Vagina (tissue), 2 donors: ENCODE results near the gene TAF1B. TPM values are rescaled to one million over a fixed set of nuclear protein-coding genes. Genes with fewer than 3 reads are reported as not detected.

ENCODE experiments used
- DNase-seq, 2 donors: peaks; one replicate each; pipeline ENCODE4 v3.0.0-alpha.2; 2017; ENCODE audit errors: extremely low spot score in 2 of 2
- H3K27ac ChIP-seq: fragments of 200-600 bp; sonication (generic); one replicate; pipeline ENCODE4 v1.5.1; 2019
- H3K27me3 ChIP-seq: fragments of 200-600 bp; sonication (generic); one replicate; pipeline ENCODE4 v1.5.1; 2019
- H3K36me3 ChIP-seq, 2 donors: fragments of 200-600 bp; sonication (generic); one replicate each; pipeline ENCODE4 v1.5.1; 2017 to 2019
- H3K4me1 ChIP-seq: fragments of 200-600 bp; sonication (generic); one replicate; pipeline ENCODE4 v1.5.1; 2019
- H3K4me3 ChIP-seq, 2 donors: fragments of 200-600 bp; sonication (generic); 1 replicate in 1 of 2; 2 replicates in 1 of 2; pipeline ENCODE4 v1.5.1; 2016 to 2019
- H3K9me3 ChIP-seq: fragments of 200-600 bp; sonication (generic); one replicate; pipeline ENCODE4 v1.5.1; 2019
- POLR2A ChIP-seq, 2 donors: fragments of 450-650 bp; IDR thresholded peaks; one replicate each; pipeline ENCODE4 v1.6.1; 2017; ENCODE audit warnings: antibody characterized with exemption in 2 of 2, mild to moderate bottlenecking in 2 of 2, moderate library complexity in 2 of 2
- POLR2AphosphoS5 ChIP-seq, 2 donors: sonication (generic); formaldehyde crosslinking; IDR thresholded peaks; one replicate each; pipeline ENCODE4 v1.9.0; 2017; ENCODE audit warnings: antibody characterized with exemption in 2 of 2, mild to moderate bottlenecking in 2 of 2, low read depth in 1 of 2; ENCODE audit not compliant: insufficient read depth in 1 of 2
- intact Hi-C: fragments of 100-400 bp; cut with DNase I; formaldehyde crosslinking; loops from one replicate; pipeline ENCODE4 v1.15.1; 2023
- total RNA-seq: library from RNA; depleted of rRNA; stranded (reverse); fragments of >200 nt; gene quantifications from one replicate; pipeline ENCODE4 v1.2.3, GENCODE V29; 2016
- TF ChIP-seq, protein P1 (sequence below), 3 experiments: fragments of 450-650 bp in 2 of 3; fragments of 200-600 bp in 1 of 3; sonication (generic) in 1 of 3; IDR thresholded peaks; one replicate each; pipeline ENCODE4 v1.5.1; 2017 to 2019; ENCODE audit warnings: antibody characterized with exemption in 3 of 3, mild to moderate bottlenecking in 2 of 3, moderate library complexity in 2 of 3

The TAF1B gene
- total RNA-seq, 1 donor from 2014 or later: 20.1 TPM

DNA sequence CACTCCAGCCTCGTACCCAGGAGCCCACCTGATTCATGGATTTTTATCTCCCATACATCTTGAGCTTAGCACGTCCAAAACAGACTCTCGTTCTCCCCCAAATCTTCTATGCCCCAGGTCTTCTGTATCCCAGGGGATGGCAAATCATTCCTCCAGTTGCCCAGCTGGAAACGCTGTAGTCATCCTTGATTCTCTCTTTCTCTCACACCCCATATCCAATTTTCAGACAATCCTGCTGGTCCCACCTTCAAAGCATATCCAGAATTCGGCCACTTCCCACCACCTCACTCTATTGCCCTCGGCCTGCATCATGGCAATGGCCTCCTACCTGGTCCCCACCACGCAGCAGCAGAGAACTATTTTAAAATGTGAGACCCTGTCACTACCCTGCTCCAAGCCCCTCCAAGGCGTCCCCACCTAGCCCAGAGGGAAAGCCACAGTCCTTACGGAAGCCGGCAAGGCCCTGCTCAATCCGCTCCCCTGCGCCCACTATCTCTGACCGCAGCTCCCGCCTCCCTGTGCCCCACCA is 106.8 kb downstream of the TAF1B start:
- intact Hi-C loops: no loop called here
- no peaks in the 10 kb centered on the region for H3K9me3 ChIP-seq
- no peaks in the 10 kb centered on the region for H3K36me3 ChIP-seq
- TF ChIP-seq POLR2AphosphoS5 (IDR thresholded peaks at IDR 0.05; ENCODE audit: insufficient read depth in 1 of 2, low read depth in 1 of 2): no peak
- TF ChIP-seq POLR2A (IDR thresholded peaks at IDR 0.05): no peak
- TF ChIP-seq, protein P1, sequence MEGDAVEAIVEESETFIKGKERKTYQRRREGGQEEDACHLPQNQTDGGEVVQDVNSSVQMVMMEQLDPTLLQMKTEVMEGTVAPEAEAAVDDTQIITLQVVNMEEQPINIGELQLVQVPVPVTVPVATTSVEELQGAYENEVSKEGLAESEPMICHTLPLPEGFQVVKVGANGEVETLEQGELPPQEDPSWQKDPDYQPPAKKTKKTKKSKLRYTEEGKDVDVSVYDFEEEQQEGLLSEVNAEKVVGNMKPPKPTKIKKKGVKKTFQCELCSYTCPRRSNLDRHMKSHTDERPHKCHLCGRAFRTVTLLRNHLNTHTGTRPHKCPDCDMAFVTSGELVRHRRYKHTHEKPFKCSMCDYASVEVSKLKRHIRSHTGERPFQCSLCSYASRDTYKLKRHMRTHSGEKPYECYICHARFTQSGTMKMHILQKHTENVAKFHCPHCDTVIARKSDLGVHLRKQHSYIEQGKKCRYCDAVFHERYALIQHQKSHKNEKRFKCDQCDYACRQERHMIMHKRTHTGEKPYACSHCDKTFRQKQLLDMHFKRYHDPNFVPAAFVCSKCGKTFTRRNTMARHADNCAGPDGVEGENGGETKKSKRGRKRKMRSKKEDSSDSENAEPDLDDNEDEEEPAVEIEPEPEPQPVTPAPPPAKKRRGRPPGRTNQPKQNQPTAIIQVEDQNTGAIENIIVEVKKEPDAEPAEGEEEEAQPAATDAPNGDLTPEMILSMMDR (IDR thresholded peaks at IDR 0.05): no peak
- no peaks in the 10 kb centered on the region for H3K4me1 ChIP-seq
- H3K27ac ChIP-seq: peak overlapping the region; percentile 83
- H3K27me3 ChIP-seq: no peaks in the 10 kb centered on the region
- peak overlapping the region in 1 of 2 donors; percentile 81 for H3K4me3 ChIP-seq
- DNase-seq: no peak

DNA sequence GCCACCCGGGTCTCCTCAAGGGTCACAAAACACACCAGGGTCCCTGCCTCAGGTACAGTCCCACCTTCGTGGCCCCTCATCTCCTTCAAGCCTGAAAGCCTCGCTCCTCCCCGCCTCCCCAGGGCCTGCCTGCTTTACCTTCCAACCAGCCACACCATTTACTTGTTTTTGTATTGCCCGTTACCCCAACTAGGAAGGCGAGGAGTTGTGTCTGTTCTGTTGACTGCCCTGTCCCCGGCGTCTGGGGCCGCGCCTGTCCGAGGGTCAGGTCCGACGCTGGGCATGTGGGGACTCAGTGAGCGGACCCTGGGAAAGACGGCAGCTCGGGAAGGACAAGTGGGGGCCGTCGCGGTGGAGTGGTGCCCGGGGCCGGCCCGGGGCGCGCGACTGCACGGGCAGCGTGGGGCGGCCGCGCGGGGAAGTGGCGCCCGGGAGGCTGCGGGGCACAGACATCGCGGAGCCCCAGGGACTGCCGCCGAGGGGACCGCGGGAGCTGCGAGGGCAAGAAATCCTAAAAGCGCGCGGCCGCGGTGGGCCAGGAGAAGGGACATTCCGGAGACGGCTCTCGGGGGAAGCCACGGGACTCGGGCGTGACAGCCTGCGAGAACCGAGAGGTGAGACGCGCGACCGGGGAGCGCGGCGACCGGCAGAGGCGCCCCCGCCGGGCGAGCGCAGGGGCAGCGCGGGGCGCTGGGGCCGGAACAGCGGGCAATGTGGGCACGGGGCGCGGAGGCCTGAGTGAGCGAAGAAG is 107.4 kb downstream of the TAF1B start:
- Histone ChIP-seq H3K9me3 (no peaks in the 10 kb centered on the region), H3K4me1 (no peaks in the 10 kb centered on the region), H3K27ac (peak overlapping the region; percentile 83), H3K36me3 (no peaks in the 10 kb centered on the region), H3K27me3 (no peaks in the 10 kb centered on the region), H3K4me3 (peak overlapping the region; percentile 81 to 89)
- intact Hi-C loops: no loop called here
- TF ChIP-seq POLR2AphosphoS5 (IDR thresholded peaks at IDR 0.05; ENCODE audit: insufficient read depth in 1 of 2, low read depth in 1 of 2): no peak
- TF ChIP-seq, protein P1 (IDR thresholded peaks at IDR 0.05): no peak
- no peak for TF ChIP-seq POLR2A (IDR thresholded peaks at IDR 0.05)
- peak in 1 of 2 donors; percentile 84 for DNase-seq

DNA sequence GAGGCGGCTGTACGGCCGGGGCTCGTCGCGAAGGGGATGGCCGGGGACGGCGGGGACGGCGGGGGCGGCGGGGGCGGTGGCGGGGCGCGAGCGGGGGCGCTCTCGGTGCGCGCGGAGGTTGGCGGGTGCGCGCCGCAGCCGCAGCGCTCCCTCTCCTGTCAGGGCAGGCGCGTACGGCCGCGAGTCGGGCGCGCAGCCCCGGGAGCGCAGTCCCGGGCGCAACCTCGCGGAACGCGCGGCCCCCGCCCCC is 107.9 kb downstream of the TAF1B start:
- no peaks in the 10 kb centered on the region for H3K9me3 ChIP-seq
- TF ChIP-seq POLR2A (IDR thresholded peaks at IDR 0.05) (no peak), POLR2AphosphoS5 (IDR thresholded peaks at IDR 0.05; ENCODE audit: insufficient read depth in 1 of 2, low read depth in 1 of 2) (no peak)
- TF ChIP-seq, protein P1 (IDR thresholded peaks at IDR 0.05): no peak
- peak overlapping the region; percentile 83 for H3K27ac ChIP-seq
- intact Hi-C loops: no loop called here
- H3K4me1 ChIP-seq: no peaks in the 10 kb centered on the region
- H3K27me3 ChIP-seq: no peaks in the 10 kb centered on the region
- H3K36me3 ChIP-seq: no peaks in the 10 kb centered on the region
- DNase-seq: no peak
- H3K4me3 ChIP-seq: peak overlapping the region; percentile 81 to 89

DNA sequence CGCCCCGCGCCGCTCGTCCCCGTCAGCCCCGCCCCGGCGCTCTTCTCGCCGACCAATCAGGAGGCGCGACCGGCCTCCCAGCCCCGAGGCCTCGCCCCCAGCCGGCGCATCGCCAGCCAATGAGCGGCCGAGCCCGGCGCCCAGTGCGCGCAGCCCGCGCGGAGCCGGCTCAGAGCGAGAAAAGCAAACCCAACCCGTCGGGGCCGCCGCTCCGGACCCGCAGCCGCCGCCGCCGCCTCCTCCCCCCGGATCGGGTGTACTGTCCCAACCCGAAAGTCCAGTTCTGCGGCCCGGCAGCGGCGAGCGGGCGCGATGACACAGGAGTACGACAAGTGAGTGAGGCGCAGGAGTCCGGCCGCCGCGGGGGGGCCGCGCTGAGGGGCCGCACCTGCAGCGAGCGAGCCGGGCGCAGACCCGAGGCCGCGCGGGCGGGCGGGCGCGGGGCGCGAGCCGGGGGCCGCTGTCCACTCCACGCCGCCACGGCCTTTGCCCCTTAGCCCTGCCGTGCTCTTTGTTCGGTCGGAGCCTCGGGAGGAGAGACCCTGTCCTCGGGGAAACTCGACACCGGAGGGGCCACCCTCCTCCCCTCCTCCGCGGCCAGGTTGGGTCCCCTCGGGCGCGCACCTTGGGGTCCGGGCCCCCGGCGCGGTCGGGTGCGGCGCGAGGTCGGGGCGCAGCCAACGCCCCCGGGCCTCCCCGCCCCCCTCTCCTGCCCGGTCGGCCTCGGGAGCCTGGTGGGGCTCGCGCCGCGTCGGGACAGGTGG is 108.4 kb downstream of the TAF1B start, which contains the start of gene GRHL1:
Gene GRHL1, plus strand, starts transcription at position 172 of the 764 bp plus-strand sequence. Its CDS starts 141 bp downstream, at position 313.
- Histone ChIP-seq H3K9me3 (no peaks in the 10 kb centered on the region), H3K4me3 (peak within 1 kb of the TSS; percentile 81 to 89), H3K36me3 (no peaks in the 10 kb centered on the region), H3K27ac (peak within 1 kb of the TSS; percentile 83), H3K4me1 (no peaks in the 10 kb centered on the region), H3K27me3 (no peaks in the 10 kb centered on the region)
- intact Hi-C loops: no loop called here
- TF ChIP-seq, protein P1 (IDR thresholded peaks at IDR 0.05): no peak
- TF ChIP-seq POLR2AphosphoS5 (IDR thresholded peaks at IDR 0.05; ENCODE audit: insufficient read depth in 1 of 2, low read depth in 1 of 2) (peak in 1 of 2 donors; percentile 47), POLR2A (IDR thresholded peaks at IDR 0.05) (peak in 1 of 2 donors; percentile 30)
- DNase-seq: peak in 1 of 2 donors; percentile 90
